K562 (cell line): ENCODE data around the gene RHOBTB3. TPM values are rescaled to one million over a fixed set of nuclear protein-coding genes. Genes with fewer than 3 reads are reported as not detected.
A peak's percentile ranks its signal among the peaks of the same experiment; 100 is the strongest.

Experiments used
- ATAC-seq: fragments of 200-7000 bp; cut with Tn5 transposase; 3 replicates; pipeline ENCODE4 v1.9.1; 2020; ENCODE audit warnings: moderate library complexity
- Bru-seq: library from RNA; stranded (reverse); fragments of 400-500 nt; gene quantifications from one replicate; lab custom pipeline; 2021; lab: Mats Ljungman, UMichigan
- BruChase-seq, 2 experiments: library from RNA; stranded (reverse); fragments of 400-500 nt; gene quantifications; one replicate each; lab custom pipeline; 2021; lab: Mats Ljungman, UMichigan
- BruUV-seq: library from RNA; stranded (reverse); fragments of 400-500 nt; replicated peaks from 2 replicates; lab custom pipeline; 2021; lab: Mats Ljungman, UMichigan
- CTCF ChIA-PET: fragments of 300-600 bp; formaldehyde crosslinking; extraction: SDS; loops from one replicate; lab custom pipeline; 2021; ENCODE audit warnings: low intra/inter-chr PET ratio; lab: Yijun Ruan, JAX
- POLR2A ChIA-PET: fragments of 300-600, 350-650 bp; sonication (Branson Sonifier 250); formaldehyde crosslinking; extraction: SDS; loops from one replicate; lab custom pipeline; 2021; ENCODE audit warnings: antibody characterized with exemption, inconsistent platforms; lab: Yijun Ruan, JAX
- DNase-seq, 4 experiments: peaks; one replicate each; pipeline versions ENCODE4 v3.0.0 to v3.0.0-alpha.2; 2011 to 2018; ENCODE audit warnings: low spot score in 3 of 4, mixed read lengths in 3 of 4; ENCODE audit errors: extremely low read depth in 1 of 4
- FAIRE-seq: peaks from 2 replicates; lab custom pipeline; 2011; peaks lifted over from hg19 to GRCh38; lab: Jason Lieb, UNC
- H2AFZ ChIP-seq: 2 replicates; pipeline ENCODE4 v1.6.0; 2011; ENCODE audit warnings: low read depth, low read length, control low read depth, inconsistent platforms
- H3K27ac ChIP-seq: fragments of 200-600 bp; 3 replicates; pipeline ENCODE4 v1.8.0; 2011; ENCODE audit warnings: low read depth, mild to moderate bottlenecking, control low read depth, inconsistent platforms, low read length, moderate library complexity, mixed read lengths; ENCODE audit errors: extremely low read depth
- H3K27me3 ChIP-seq, 2 experiments: fragments of 300-600 bp in 1 of 2; 2 replicates in 1 of 2; 3 replicates in 1 of 2; pipeline versions ENCODE4 v1.6.0 to v1.8.0; 2011; ENCODE audit warnings: inconsistent platforms in 2 of 2, low read length in 2 of 2, mild to moderate bottlenecking in 1 of 2, mixed read lengths in 1 of 2, moderate library complexity in 1 of 2; ENCODE audit not compliant: control insufficient read depth in 2 of 2, insufficient read depth in 2 of 2
- H3K36me3 ChIP-seq: fragments of 300-600 bp; 3 replicates; pipeline ENCODE4 v1.8.0; 2011; ENCODE audit warnings: mild to moderate bottlenecking, low read length, inconsistent platforms; ENCODE audit not compliant: control insufficient read depth, insufficient read depth
- H3K4me1 ChIP-seq, 2 experiments: fragments of 200-600 bp in 1 of 2; replicated peaks in 1 of 2; 2 replicates in 1 of 2; 3 replicates in 1 of 2; pipeline versions ENCODE4 v1.5.1 to v1.8.0; 2011; ENCODE audit warnings: inconsistent platforms in 2 of 2, low read length in 2 of 2, mild to moderate bottlenecking in 1 of 2, mixed read lengths in 1 of 2, moderate library complexity in 1 of 2; ENCODE audit not compliant: control insufficient read depth in 2 of 2, insufficient read depth in 2 of 2
- H3K4me2 ChIP-seq: 2 replicates; pipeline ENCODE4 v1.6.1; 2011; ENCODE audit warnings: low read length, control low read depth, inconsistent platforms, mixed read lengths; ENCODE audit not compliant: insufficient read depth
- H3K4me3 ChIP-seq: fragments of 200-600 bp; sonication (generic), shearing (Covaris generic); 2 replicates; pipeline ENCODE4 v1.5.1; 2016; ENCODE audit warnings: control low read depth, inconsistent platforms
- H3K79me2 ChIP-seq: fragments of 200-600 bp; 3 replicates; pipeline ENCODE4 v1.8.0; 2011; ENCODE audit warnings: low read length, inconsistent platforms; ENCODE audit not compliant: control insufficient read depth, insufficient read depth
- H3K9ac ChIP-seq, 2 experiments: 2 replicates each; pipeline versions ENCODE4 v1.6.0 to v1.6.1; 2011; ENCODE audit warnings: low read depth in 2 of 2, low read length in 2 of 2, control low read depth in 1 of 2, inconsistent platforms in 1 of 2, mild to moderate bottlenecking in 1 of 2, mixed read lengths in 1 of 2; ENCODE audit not compliant: insufficient read depth in 1 of 2
- H3K9me1 ChIP-seq: one replicate; pipeline ENCODE4 v1.6.0; 2011; ENCODE audit warnings: inconsistent platforms, mild to moderate bottlenecking, low read length, moderate library complexity; ENCODE audit not compliant: control insufficient read depth, insufficient read depth
- H3K9me3 ChIP-seq: replicated peaks from 2 replicates; pipeline ENCODE4 v1.5.1; 2011; ENCODE audit warnings: low read depth, low read length, inconsistent platforms; ENCODE audit not compliant: control insufficient read depth, insufficient read depth
- H4K20me1 ChIP-seq: replicated peaks from 2 replicates; pipeline ENCODE4 v1.6.1; 2011; ENCODE audit warnings: low read length, inconsistent platforms, mixed read lengths; ENCODE audit not compliant: control insufficient read depth, insufficient read depth
- DMBX1 ChIP-seq: fragments of 250-450 bp; sonication (Bioruptor Pico); IDR thresholded peaks from 2 replicates; pipeline ENCODE4 v1.8.0; 2022; ENCODE audit warnings: inconsistent platforms, mild to moderate bottlenecking, moderate library complexity, borderline replicate concordance
- EP400 ChIP-seq: fragments of 450-650 bp; IDR thresholded peaks from 2 replicates; pipeline ENCODE4 v1.6.1; 2017; ENCODE audit warnings: antibody characterized with exemption, mild to moderate bottlenecking, moderate library complexity
- GABPB1 ChIP-seq: sonication (generic); formaldehyde crosslinking; IDR thresholded peaks from 2 replicates; pipeline ENCODE4 v1.8.0; 2022; ENCODE audit warnings: mild to moderate bottlenecking, missing genetic modification reagents
- HOXB6 ChIP-seq: fragments of 250-450 bp; sonication (Bioruptor Pico); IDR thresholded peaks from 2 replicates; pipeline ENCODE4 v1.5.1; 2022; ENCODE audit warnings: mild to moderate bottlenecking, borderline replicate concordance
- LCOR ChIP-seq: sonication (generic); formaldehyde crosslinking; IDR thresholded peaks from 2 replicates; pipeline ENCODE4 v1.8.0; 2022; ENCODE audit warnings: mild to moderate bottlenecking, missing genetic modification reagents
- MITF ChIP-seq: IDR thresholded peaks from 2 replicates; pipeline ENCODE4 v1.6.1; 2014; ENCODE audit warnings: antibody characterized with exemption
- PCBP1 ChIP-seq: fragments of 200-400 bp; formaldehyde crosslinking; IDR thresholded peaks from 2 replicates; pipeline ENCODE4 v1.6.1; 2018; ENCODE audit warnings: mild to moderate bottlenecking, low read depth, low read length; ENCODE audit not compliant: poor library complexity, severe bottlenecking
- POLR2G ChIP-seq: fragments of 200-400 bp; formaldehyde crosslinking; IDR thresholded peaks from 2 replicates; pipeline ENCODE4 v1.6.1; 2017; ENCODE audit warnings: low read depth, mild to moderate bottlenecking, antibody characterized with exemption, low read length, moderate library complexity
- PURB ChIP-seq: sonication (generic); formaldehyde crosslinking; IDR thresholded peaks from 2 replicates; pipeline ENCODE4 v1.9.0; 2021; ENCODE audit warnings: low read depth, mild to moderate bottlenecking, missing genetic modification reagents
- SMAD1 ChIP-seq: fragments of 150-350 bp; IDR thresholded peaks from 2 replicates; pipeline ENCODE4 v1.6.1; 2014; ENCODE audit warnings: low read length, low read depth; ENCODE audit not compliant: partially characterized antibody
- ZBTB7A ChIP-seq: IDR thresholded peaks from 2 replicates; pipeline ENCODE4 v1.6.1; 2011; ENCODE audit warnings: low read depth, mild to moderate bottlenecking, low read length, moderate library complexity, borderline replicate concordance; ENCODE audit not compliant: control insufficient read depth
- ZKSCAN8 ChIP-seq: fragments of 200-800 bp; sonication (Bioruptor generic); IDR thresholded peaks from 2 replicates; pipeline ENCODE4 v1.6.1; 2016; ENCODE audit warnings: missing genetic modification characterization, missing compliant biosample characterization
- WGBS: fragments of 100-300 bp; shearing (Covaris generic); methylation state at CpG from one replicate; pipeline ENCODE4 v1.1.6; 2016; ENCODE audit warnings: low coverage, mixed read lengths; ENCODE audit not compliant: insufficient coverage; ENCODE audit errors: missing lambda C conversion rate; 5-methylcytosine and 5-hydroxymethylcytosine counted together
- in situ Hi-C: fragments of 300-500 bp; cut with MboI; formaldehyde crosslinking; loops from 4 replicates; pipeline ENCODE4 v1.15.0; 2018; ENCODE audit warnings: inconsistent platforms, mixed read lengths
- intact Hi-C: fragments of 100-400 bp; cut with micrococcal nuclease; formaldehyde crosslinking; loops from 2 replicates; pipeline ENCODE4 v1.14.2; 2022
- long read RNA-seq, 3 experiments: library from polyadenylated mRNA in 2 of 3; library from RNA in 1 of 3; unstranded in 2 of 3; stranded (forward) in 1 of 3; transcript quantifications; one replicate each; pipeline ENCODE4 v2.0.0, GENCODE V29; 2019 to 2022
- polyA minus RNA-seq, 3 experiments: library from RNA; depleted of rRNA, polyadenylated mRNA; stranded (reverse); fragments of >200 nt; gene quantifications; 2 replicates each; pipeline ENCODE4 v1.2.3, GENCODE V29; 2011
- polyA plus RNA-seq, 8 experiments: library from polyadenylated mRNA; depleted of rRNA in 4 of 8; stranded (reverse) in 5 of 8; unstranded in 3 of 8; fragments of >200 nt; fragmentation: Nextera tagmentation in 2 of 8; fragmentation: Illumina TruSeq in 1 of 8; extraction: Ambion mirVana in 2 of 8; extraction: Trizol in 1 of 8; gene quantifications; 2 replicates each; pipeline versions ENCODE4 v1.2.1 to v1.2.3, GENCODE V29; 2011 to 2014; ENCODE audit warnings: inconsistent platforms in 1 of 8, missing spikeins in 1 of 8
- total RNA-seq, 7 experiments: library from RNA; depleted of rRNA in 6 of 7; stranded (reverse); fragments of >200 nt in 6 of 7; fragmentation: Illumina TruSeq in 2 of 7; extraction: Trizol in 2 of 7; gene quantifications; 2 replicates each; pipeline versions ENCODE4 v1.2.1 to v1.2.3, GENCODE V29; 2011 to 2021; ENCODE audit warnings: low replicate concordance in 1 of 7

Gene RHOBTB3
- 221 and 302 TPM in 2 replicates for total RNA-seq (2011; cell fraction: chromatin; rRNA removed; ENCODE audit: low replicate concordance)
- total RNA-seq (2011; cell fraction: nucleolus; rRNA removed) = 117 and 137 TPM in 2 replicates
- 147 and 234 TPM in 2 replicates for total RNA-seq (2011; cell fraction: nucleoplasm; rRNA removed)
- 107 and 112 TPM in 2 replicates for total RNA-seq (2014; rRNA removed)
- 142 and 164 TPM in 2 replicates for total RNA-seq (2014; rRNA removed; fragmentation: Illumina TruSeq; extraction: Trizol)
- 133 and 143 TPM in 2 replicates for total RNA-seq (2015; rRNA removed; fragmentation: Illumina TruSeq; extraction: Trizol)
- total RNA-seq (2021) = 124 and 142 TPM in 2 replicates
- 128 and 166 TPM in 2 replicates for polyA plus RNA-seq (2011; rRNA removed)
- 180 and 257 TPM in 2 replicates for polyA plus RNA-seq (2011; cell fraction: cytosol; rRNA removed)
- 207 and 234 TPM in 2 replicates for polyA plus RNA-seq (2011; cell fraction: nucleus; rRNA removed)
- polyA plus RNA-seq (2012) = 73.9 and 97.8 TPM in 2 replicates
- 111 and 115 TPM in 2 replicates for polyA plus RNA-seq (2014; fragmentation: Illumina TruSeq; extraction: Trizol)
- polyA plus RNA-seq (2014; fragmentation: Nextera tagmentation; extraction: Ambion mirVana) = 10 to 100 TPM; 39.7 to 53.0 TPM
- 78.4 and 81.2 TPM in 2 replicates for polyA plus RNA-seq (2014; rRNA removed)
- 373 and 438 TPM in 2 replicates for polyA minus RNA-seq (2011; rRNA and poly(A)+ RNA removed)
- 200 and 263 TPM in 2 replicates for polyA minus RNA-seq (2011; cell fraction: cytosol; rRNA and poly(A)+ RNA removed)
- polyA minus RNA-seq (2011; cell fraction: nucleus; rRNA and poly(A)+ RNA removed) = 246 and 302 TPM in 2 replicates
- Bru-seq, nascent RNA = percentile 98 among the genes with signal in this experiment
- BruChase-seq, experiment 1, labeled RNA remaining after a 2-hour chase = percentile 98 among the genes with signal in this experiment
- percentile 97 among the genes with signal in this experiment for BruChase-seq, experiment 2, labeled RNA remaining after a 6-hour chase
- long read RNA-seq, experiment 1, full-length matches to known transcripts = 111 of 561 reads
- long read RNA-seq, experiment 1, partial matches to known transcripts = 346 of 561 reads
- long read RNA-seq, experiment 1, other reads (novel, unspliced or antisense) = 104 of 561 reads
- long read RNA-seq, experiment 2, full-length matches to known transcripts = 2 of 103 reads
- long read RNA-seq, experiment 2, partial matches to known transcripts = 10 of 103 reads
- long read RNA-seq, experiment 2, other reads (novel, unspliced or antisense) = 91 of 103 reads
- long read RNA-seq, experiment 3, full-length matches to known transcripts = 10 of 141 reads
- long read RNA-seq, experiment 3, partial matches to known transcripts = 113 of 141 reads
- long read RNA-seq, experiment 3, other reads (novel, unspliced or antisense) = 18 of 141 reads

DNA sequence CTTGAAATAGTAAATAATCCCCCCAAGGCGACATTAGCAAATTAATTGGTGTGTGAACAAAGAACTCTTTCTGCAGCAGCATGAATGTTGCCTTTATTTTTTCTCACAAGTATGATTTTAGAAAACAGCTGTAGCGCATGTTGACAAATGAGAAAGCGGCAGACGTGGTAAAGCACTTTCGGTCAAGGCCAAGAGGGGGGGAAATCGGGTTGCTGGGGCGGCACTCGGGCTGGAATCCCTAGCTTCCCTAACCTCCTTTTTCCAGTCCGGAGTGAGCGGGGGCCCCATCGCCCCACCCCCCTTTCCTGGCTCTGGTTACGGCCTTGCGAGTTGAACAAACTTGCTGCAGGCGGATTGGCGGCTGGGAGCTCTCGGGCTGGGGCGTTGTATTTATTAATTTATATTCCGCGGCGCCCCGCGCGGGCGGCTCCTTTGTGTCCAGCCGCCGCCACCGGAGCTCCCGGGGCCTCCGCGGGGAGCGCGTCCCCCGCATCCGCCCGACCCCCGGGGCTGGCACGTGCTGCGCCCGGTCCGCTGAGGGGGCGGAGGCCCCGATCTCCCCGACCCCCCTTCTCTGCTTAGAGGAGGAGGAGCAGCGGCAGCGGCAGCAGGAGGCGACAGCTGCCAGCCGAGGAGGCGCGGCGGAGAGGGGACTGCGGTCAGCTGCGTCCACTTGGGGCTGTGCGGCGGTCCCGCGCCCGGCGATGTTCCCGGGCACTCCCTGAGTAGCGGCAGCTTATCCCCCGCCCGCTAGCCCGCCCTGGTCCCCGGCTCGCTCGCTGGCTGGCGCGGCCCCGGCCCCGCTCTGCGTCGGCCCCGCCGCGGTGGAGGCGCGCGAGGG lies at the start of gene RHOBTB3:
RHOBTB3 (plus strand) TSS at position 607 of the 841 bp plus-strand sequence. CDS start 347 bp downstream, outside the sequence.
- ChIA-PET POLR2A (interaction anchor here (0.6 to 3.8 kb wide), 28 partner anchors 8 to 323 kb away, joined by 3 to 50 read pairs (median 5); partner anchors contain the start of gene RFESD), CTCF (no interaction called here)
- Histone ChIP-seq H3K9me3 (no peaks in the 10 kb centered on the region), H3K4me2 (peak within 1 kb of the TSS; percentile 96), H3K9ac (peak within 1 kb of the TSS; percentile 92 to 94), H3K36me3 (peaks cover 36% of the 10 kb centered on the region), H3K27me3 (no peaks in the 10 kb centered on the region; a peak in 1 of 5 replicates), H3K27ac (peak within 1 kb of the TSS; percentile 85), H3K4me3 (peak within 1 kb of the TSS; percentile 81), H2AFZ (no peak within 1 kb of the TSS), H3K9me1 (no peaks in the 10 kb centered on the region), H3K79me2 (peaks cover 66% of the 10 kb centered on the region), H3K4me1 (peaks cover 38 to 40% of the 10 kb centered on the region in 2 experiments), H4K20me1 (no peaks in the 10 kb centered on the region)
- intact Hi-C loops (loop anchor here (1.0 to 5.0 kb wide), 3 partner anchors 19 to 111 kb away; no protein-coding TSS in a partner anchor), in situ Hi-C loops (no loop called here)
- FAIRE-seq = no peak
- WGBS = under 1% methylated on average over 40 of the region's 78 CpGs
- peak; percentile 58 for ATAC-seq
- DNase-seq = peak; percentile 73 to 94 (median 86)
- BruUV-seq = no TSS peak
- no peak for TF ChIP-seq HOXB6
- 0 out of 2 replicates have a peak, but pooled peaks have one; percentile 1 for TF ChIP-seq GABPB1 (CRISPR knock-in tag)
- TF ChIP-seq EP400 = peak; percentile 61
- TF ChIP-seq MITF = peak; percentile 60
- 0 out of 2 replicates have a peak, but pooled peaks have one; percentile 62 for TF ChIP-seq DMBX1
- 0 out of 2 replicates have a peak, but pooled peaks have one; percentile 55 for TF ChIP-seq ZKSCAN8 (CRISPR knock-in tag)
- no peak for TF ChIP-seq PURB (CRISPR knock-in tag)
- TF ChIP-seq LCOR (CRISPR knock-in tag) = peak; percentile 65; the same call in 1 of the 2 replicates
- TF ChIP-seq POLR2G = peak; percentile 96
- peak; percentile 46 for TF ChIP-seq SMAD1
- peak; percentile 66 for TF ChIP-seq PCBP1
- peak; percentile 98 for TF ChIP-seq ZBTB7A
